ENCODE measurements around the gene TRIM31. TPM values are rescaled to one million over a fixed set of nuclear protein-coding genes. Genes with fewer than 3 reads are reported as not detected.
A peak's percentile ranks its signal among the peaks of the same experiment; 100 is the strongest.

TRIM31 gene
- total RNA-seq, 1 experiment from 2014 or later, result 0.13 TPM

DNA sequence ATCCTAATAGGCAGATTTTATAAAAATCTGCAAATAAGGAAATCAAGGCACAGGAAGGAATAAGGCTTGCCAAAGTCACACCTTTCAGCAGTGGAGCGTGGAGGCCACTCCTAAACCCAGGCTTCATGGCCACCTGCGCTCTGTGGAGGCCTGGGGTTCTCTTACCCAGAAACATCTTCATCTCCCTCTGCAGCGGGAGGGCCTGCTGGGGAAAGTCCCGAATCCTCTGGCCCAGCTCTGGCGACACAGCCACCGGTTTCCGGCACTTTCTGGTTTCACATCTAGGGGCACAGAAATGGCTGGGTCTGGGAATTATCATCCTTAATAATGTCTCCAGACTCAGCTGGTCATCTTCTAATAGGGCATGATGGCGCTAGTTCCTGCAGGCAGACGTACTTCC is 43.9 kb upstream of the TRIM31 start (continued):
- TF ChIP-seq, protein P1, sequence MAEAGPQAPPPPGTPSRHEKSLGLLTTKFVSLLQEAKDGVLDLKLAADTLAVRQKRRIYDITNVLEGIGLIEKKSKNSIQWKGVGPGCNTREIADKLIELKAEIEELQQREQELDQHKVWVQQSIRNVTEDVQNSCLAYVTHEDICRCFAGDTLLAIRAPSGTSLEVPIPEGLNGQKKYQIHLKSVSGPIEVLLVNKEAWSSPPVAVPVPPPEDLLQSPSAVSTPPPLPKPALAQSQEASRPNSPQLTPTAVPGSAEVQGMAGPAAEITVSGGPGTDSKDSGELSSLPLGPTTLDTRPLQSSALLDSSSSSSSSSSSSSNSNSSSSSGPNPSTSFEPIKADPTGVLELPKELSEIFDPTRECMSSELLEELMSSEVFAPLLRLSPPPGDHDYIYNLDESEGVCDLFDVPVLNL (CRISPR knock-in tag; IDR thresholded peaks at IDR 0.05; ENCODE audit: borderline replicate concordance, low read depth), result no peak
- TF ChIP-seq, protein P2, sequence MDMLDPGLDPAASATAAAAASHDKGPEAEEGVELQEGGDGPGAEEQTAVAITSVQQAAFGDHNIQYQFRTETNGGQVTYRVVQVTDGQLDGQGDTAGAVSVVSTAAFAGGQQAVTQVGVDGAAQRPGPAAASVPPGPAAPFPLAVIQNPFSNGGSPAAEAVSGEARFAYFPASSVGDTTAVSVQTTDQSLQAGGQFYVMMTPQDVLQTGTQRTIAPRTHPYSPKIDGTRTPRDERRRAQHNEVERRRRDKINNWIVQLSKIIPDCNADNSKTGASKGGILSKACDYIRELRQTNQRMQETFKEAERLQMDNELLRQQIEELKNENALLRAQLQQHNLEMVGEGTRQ (CRISPR knock-in tag; IDR thresholded peaks at IDR 0.05), result no peak
- TF ChIP-seq PRRX2 (CRISPR knock-in tag; IDR thresholded peaks at IDR 0.05) (no peak), ZNF263 (CRISPR knock-in tag; IDR thresholded peaks at IDR 0.05; ENCODE audit: low read depth) (no peak)
- TF ChIP-seq, protein P3, sequence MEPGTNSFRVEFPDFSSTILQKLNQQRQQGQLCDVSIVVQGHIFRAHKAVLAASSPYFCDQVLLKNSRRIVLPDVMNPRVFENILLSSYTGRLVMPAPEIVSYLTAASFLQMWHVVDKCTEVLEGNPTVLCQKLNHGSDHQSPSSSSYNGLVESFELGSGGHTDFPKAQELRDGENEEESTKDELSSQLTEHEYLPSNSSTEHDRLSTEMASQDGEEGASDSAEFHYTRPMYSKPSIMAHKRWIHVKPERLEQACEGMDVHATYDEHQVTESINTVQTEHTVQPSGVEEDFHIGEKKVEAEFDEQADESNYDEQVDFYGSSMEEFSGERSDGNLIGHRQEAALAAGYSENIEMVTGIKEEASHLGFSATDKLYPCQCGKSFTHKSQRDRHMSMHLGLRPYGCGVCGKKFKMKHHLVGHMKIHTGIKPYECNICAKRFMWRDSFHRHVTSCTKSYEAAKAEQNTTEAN (CRISPR knock-in tag; IDR thresholded peaks at IDR 0.05), result no peak
- TF ChIP-seq, protein P4, sequence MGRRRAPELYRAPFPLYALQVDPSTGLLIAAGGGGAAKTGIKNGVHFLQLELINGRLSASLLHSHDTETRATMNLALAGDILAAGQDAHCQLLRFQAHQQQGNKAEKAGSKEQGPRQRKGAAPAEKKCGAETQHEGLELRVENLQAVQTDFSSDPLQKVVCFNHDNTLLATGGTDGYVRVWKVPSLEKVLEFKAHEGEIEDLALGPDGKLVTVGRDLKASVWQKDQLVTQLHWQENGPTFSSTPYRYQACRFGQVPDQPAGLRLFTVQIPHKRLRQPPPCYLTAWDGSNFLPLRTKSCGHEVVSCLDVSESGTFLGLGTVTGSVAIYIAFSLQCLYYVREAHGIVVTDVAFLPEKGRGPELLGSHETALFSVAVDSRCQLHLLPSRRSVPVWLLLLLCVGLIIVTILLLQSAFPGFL (CRISPR knock-in tag; IDR thresholded peaks at IDR 0.05; ENCODE audit: borderline replicate concordance), result no peak

DNA sequence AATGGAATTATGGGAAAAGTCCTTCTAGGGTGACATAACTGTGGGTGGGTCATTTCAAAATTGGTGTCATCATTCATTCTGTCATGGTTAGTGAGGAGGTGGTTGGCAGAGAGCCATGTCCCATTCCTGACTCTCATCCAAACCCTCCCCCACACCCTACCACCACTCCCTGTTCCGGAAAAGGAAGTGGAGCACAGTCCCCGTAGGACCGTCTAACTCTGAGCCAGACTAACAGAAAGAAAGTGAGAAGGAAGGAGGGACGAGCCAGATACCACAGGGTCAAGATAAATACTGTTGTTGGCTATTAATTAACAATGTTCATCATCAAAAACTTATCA is 43.3 kb upstream of the TRIM31 start:
- POLR2A ChIA-PET, result no interaction called here
- Mint-ChIP-seq H3K9me3 (no peaks in the 10 kb centered on the region), H3K27ac (no peak overlapping the region), H3K36me3 (no peaks in the 10 kb centered on the region), H3K4me3 (no peak overlapping the region), H3K4me1 (no peaks in the 10 kb centered on the region), H3K27me3 (ENCODE audit: low read depth) (peaks cover 37% of the 10 kb centered on the region)
- TF ChIP-seq GABPB1 (CRISPR knock-in tag; IDR thresholded peaks at IDR 0.05) (0 out of 2 replicates have a peak, but pooled peaks have one; percentile 34), NFATC4 (CRISPR knock-in tag; IDR thresholded peaks at IDR 0.05) (no peak)
- CTCF ChIA-PET, result no interaction called here
- DNase-seq (ENCODE audit: low spot score) (no peak), ATAC-seq (no peak)

DNA sequence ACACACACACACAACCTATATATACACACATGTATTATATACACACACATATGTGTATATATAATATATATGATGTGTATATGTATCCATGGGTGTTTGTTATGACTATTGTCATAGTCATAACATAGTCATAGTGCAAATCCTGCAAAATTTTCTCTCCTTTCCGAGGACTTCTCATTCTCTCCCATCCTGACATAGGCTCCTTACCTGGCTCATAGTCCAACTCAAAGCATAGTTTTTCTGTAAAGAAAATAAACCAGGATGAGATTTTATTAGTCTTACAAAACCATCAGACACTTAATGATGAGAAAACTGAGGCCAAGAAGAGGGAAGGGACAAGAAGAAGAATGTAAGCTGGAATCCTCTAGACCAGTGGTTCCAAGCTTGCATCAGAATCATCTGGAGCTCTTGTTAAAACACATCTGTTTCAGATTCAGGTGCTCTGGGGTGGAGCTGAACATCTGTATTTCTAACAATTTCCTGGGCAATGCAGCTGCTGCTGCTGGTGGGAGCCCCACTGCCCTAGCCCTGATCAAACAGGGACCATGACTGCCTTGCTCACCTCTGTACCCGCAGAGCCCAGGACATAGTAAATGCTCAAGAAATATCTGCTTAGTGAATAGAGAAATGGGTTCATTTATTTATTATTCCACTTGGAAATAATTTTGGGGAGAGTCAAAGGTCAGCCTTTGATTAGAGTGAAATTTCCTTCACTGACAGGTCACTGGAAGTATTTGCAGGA is 42.8 kb upstream of the TRIM31 start:
- POLR2A ChIA-PET, result no interaction called here
- Mint-ChIP-seq H3K4me1 (no peaks in the 10 kb centered on the region), H3K36me3 (no peaks in the 10 kb centered on the region), H3K27ac (no peak overlapping the region), H3K9me3 (no peaks in the 10 kb centered on the region), H3K4me3 (no peak overlapping the region), H3K27me3 (ENCODE audit: low read depth) (peaks cover 37% of the 10 kb centered on the region)
- DNase-seq (ENCODE audit: low spot score) (no peak), ATAC-seq (no peak)
- CTCF ChIA-PET, result interaction anchor here (3.0 kb wide), 1 partner anchor 52 kb away, joined by 13 read pairs; no protein-coding TSS in a partner anchor
- TF ChIP-seq NFE2L1 (CRISPR knock-in tag; IDR thresholded peaks at IDR 0.05) (no peak), MYBL2 (CRISPR knock-in tag; IDR thresholded peaks at IDR 0.05) (no peak), ZNF219 (CRISPR knock-in tag; IDR thresholded peaks at IDR 0.05; ENCODE audit: borderline replicate concordance) (no peak), GRHL2 (CRISPR knock-in tag; IDR thresholded peaks at IDR 0.05; ENCODE audit: insufficient replicate concordance, severe bottlenecking) (no peak), TEAD1 (CRISPR knock-in tag; IDR thresholded peaks at IDR 0.05) (no peak), NR1H2 (CRISPR knock-in tag; IDR thresholded peaks at IDR 0.05) (no peak), TCF7 (CRISPR knock-in tag; IDR thresholded peaks at IDR 0.05; ENCODE audit: low read depth) (no peak), ZNF671 (CRISPR knock-in tag; IDR thresholded peaks at IDR 0.05) (no peak), NFATC4 (CRISPR knock-in tag; IDR thresholded peaks at IDR 0.05) (no peak), ZNF121 (CRISPR knock-in tag; IDR thresholded peaks at IDR 0.05) (no peak), NR3C1 (CRISPR knock-in tag; conservative IDR thresholded peaks at IDR 0.05; ENCODE audit: low read depth) (no peak), PRRX2 (CRISPR knock-in tag; IDR thresholded peaks at IDR 0.05) (no peak), ETV6 (CRISPR knock-in tag; IDR thresholded peaks at IDR 0.05) (no peak), SP1 (CRISPR knock-in tag; conservative IDR thresholded peaks at IDR 0.05) (no peak)
- TF ChIP-seq, protein P5, sequence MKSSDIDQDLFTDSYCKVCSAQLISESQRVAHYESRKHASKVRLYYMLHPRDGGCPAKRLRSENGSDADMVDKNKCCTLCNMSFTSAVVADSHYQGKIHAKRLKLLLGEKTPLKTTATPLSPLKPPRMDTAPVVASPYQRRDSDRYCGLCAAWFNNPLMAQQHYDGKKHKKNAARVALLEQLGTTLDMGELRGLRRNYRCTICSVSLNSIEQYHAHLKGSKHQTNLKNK (CRISPR knock-in tag; IDR thresholded peaks at IDR 0.05), result no peak
- TF ChIP-seq, protein P6, sequence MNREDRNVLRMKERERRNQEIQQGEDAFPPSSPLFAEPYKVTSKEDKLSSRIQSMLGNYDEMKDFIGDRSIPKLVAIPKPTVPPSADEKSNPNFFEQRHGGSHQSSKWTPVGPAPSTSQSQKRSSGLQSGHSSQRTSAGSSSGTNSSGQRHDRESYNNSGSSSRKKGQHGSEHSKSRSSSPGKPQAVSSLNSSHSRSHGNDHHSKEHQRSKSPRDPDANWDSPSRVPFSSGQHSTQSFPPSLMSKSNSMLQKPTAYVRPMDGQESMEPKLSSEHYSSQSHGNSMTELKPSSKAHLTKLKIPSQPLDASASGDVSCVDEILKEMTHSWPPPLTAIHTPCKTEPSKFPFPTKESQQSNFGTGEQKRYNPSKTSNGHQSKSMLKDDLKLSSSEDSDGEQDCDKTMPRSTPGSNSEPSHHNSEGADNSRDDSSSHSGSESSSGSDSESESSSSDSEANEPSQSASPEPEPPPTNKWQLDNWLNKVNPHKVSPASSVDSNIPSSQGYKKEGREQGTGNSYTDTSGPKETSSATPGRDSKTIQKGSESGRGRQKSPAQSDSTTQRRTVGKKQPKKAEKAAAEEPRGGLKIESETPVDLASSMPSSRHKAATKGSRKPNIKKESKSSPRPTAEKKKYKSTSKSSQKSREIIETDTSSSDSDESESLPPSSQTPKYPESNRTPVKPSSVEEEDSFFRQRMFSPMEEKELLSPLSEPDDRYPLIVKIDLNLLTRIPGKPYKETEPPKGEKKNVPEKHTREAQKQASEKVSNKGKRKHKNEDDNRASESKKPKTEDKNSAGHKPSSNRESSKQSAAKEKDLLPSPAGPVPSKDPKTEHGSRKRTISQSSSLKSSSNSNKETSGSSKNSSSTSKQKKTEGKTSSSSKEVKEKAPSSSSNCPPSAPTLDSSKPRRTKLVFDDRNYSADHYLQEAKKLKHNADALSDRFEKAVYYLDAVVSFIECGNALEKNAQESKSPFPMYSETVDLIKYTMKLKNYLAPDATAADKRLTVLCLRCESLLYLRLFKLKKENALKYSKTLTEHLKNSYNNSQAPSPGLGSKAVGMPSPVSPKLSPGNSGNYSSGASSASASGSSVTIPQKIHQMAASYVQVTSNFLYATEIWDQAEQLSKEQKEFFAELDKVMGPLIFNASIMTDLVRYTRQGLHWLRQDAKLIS (CRISPR knock-in tag; IDR thresholded peaks at IDR 0.05; ENCODE audit: borderline replicate concordance), result no peak
- TF ChIP-seq, protein P7, sequence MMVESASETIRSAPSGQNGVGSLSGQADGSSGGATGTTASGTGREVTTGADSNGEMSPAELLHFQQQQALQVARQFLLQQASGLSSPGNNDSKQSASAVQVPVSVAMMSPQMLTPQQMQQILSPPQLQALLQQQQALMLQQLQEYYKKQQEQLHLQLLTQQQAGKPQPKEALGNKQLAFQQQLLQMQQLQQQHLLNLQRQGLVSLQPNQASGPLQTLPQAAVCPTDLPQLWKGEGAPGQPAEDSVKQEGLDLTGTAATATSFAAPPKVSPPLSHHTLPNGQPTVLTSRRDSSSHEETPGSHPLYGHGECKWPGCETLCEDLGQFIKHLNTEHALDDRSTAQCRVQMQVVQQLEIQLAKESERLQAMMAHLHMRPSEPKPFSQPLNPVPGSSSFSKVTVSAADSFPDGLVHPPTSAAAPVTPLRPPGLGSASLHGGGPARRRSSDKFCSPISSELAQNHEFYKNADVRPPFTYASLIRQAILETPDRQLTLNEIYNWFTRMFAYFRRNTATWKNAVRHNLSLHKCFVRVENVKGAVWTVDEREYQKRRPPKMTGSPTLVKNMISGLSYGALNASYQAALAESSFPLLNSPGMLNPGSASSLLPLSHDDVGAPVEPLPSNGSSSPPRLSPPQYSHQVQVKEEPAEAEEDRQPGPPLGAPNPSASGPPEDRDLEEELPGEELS (CRISPR knock-in tag; IDR thresholded peaks at IDR 0.05), result no peak
